GM12878 (cell line): ENCODE data around the gene ERVK3-1. TPM values are rescaled to one million over a fixed set of nuclear protein-coding genes. Genes with fewer than 3 reads are reported as not detected.

Source experiments
- EED ChIP-seq: sonication (generic); IDR thresholded peaks from 2 replicates; pipeline ENCODE4 v1.6.1; 2016; ENCODE audit warnings: antibody characterized with exemption, low read depth
- EP300 ChIP-seq, 2 experiments: fragments of 150-350 bp in 1 of 2; IDR thresholded peaks; 2 replicates each; pipeline ENCODE4 v1.6.1; 2011 to 2012; ENCODE audit warnings: low read depth in 2 of 2, low read length in 2 of 2, borderline replicate concordance in 1 of 2, improper control_type of control experiment in 1 of 2, inconsistent platforms in 1 of 2; ENCODE audit not compliant: control insufficient read depth in 1 of 2
- FOS ChIP-seq: IDR thresholded peaks from 3 replicates; pipeline ENCODE4 v1.6.1; 2011; ENCODE audit warnings: borderline replicate concordance; ENCODE audit not compliant: insufficient read length; ENCODE audit errors: extremely low read depth
- RBBP5 ChIP-seq: fragments of 200-600 bp; sonication (generic); conservative IDR thresholded peaks from 2 replicates; pipeline ENCODE4 v1.6.1; 2016
- RFX5 ChIP-seq: IDR thresholded peaks from 2 replicates; pipeline ENCODE4 v1.6.1; 2011; ENCODE audit warnings: low read depth, low read length, improper control_type of control experiment
- SIN3A ChIP-seq: IDR thresholded peaks from 2 replicates; pipeline ENCODE4 v1.6.1; 2012; ENCODE audit warnings: low read depth, low read length, improper control_type of control experiment
- SMC3 ChIP-seq: IDR thresholded peaks from 2 replicates; pipeline ENCODE4 v1.6.1; 2011; ENCODE audit warnings: low read length, improper control_type of control experiment, borderline replicate concordance
- SREBF1 ChIP-seq: IDR thresholded peaks from 2 replicates; pipeline ENCODE4 v1.6.1; 2012; ENCODE audit warnings: mild to moderate bottlenecking, low read length
- SRF ChIP-seq, 2 experiments: IDR thresholded peaks; 2 replicates each; pipeline ENCODE4 v1.6.1; 2011; ENCODE audit warnings: low read depth in 2 of 2, low read length in 2 of 2, mild to moderate bottlenecking in 1 of 2, moderate library complexity in 1 of 2
- TBL1XR1 ChIP-seq: IDR thresholded peaks from 2 replicates; pipeline ENCODE4 v1.6.1; 2012; ENCODE audit warnings: low read depth, low read length, improper control_type of control experiment
- polyA plus RNA-seq, 11 experiments: library from polyadenylated mRNA; depleted of rRNA in 4 of 11; unstranded in 6 of 11; stranded (reverse) in 5 of 11; fragments of >200 nt; fragmentation: Nextera tagmentation in 4 of 11; fragmentation: Illumina TruSeq in 1 of 11; extraction: Ambion mirVana in 4 of 11; extraction: Trizol in 1 of 11; gene quantifications; 1 replicate in 1 of 11; 2 replicates in 10 of 11; pipeline versions ENCODE4 v1.2.1 to v1.2.3, GENCODE V29; 2011 to 2016; ENCODE audit warnings: inconsistent platforms in 2 of 11, missing spikeins in 2 of 11, low read depth in 1 of 11
- total RNA-seq, 4 experiments: library from RNA; depleted of rRNA in 3 of 4; stranded (reverse); fragments of >200 nt in 3 of 4; fragmentation: Illumina TruSeq in 1 of 4; extraction: Trizol in 1 of 4; gene quantifications; 2 replicates each; pipeline versions ENCODE4 v1.2.1 to v1.2.3, GENCODE V29; 2013 to 2021
- TF ChIP-seq, protein P1 (sequence below): IDR thresholded peaks from 2 replicates; pipeline ENCODE4 v1.6.1; 2012; ENCODE audit warnings: improper control_type of control experiment, low read depth, low read length; ENCODE audit not compliant: insufficient replicate concordance

The ERVK3-1 gene
- total and polyA plus RNA-seq, 10 of the 15 experiments (the other 5 are each of a cell fraction or from before 2014, with no cell fraction given): 59.3 to 172 (median 95.8) TPM

DNA sequence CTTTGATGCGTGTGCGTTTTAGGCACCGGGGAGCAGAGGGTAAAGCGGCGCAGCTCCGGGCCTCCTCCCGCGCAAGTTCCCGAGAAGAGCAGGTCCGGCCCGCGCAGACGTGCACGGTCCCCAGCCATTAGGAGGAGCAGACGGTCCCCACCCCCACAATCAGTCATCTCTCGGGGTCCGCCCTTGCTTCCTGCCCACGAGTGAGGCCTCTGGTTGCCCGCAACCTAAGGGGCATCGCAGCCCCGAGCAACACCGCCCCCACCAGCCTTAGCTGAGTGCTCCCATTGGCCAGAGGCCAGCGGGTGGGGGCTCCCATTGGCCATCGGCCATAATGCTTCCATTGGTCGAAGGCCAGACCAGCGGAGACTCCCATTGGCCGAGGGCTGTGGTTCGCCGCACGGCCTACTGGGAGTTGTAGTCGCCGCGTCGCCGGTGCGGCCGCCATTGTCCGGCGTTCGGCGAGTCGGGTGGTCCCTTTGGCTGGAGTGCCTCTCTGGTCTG is 26.6 kb upstream of the ERVK3-1 start, which contains the start of gene ZNF8 (continued):
- TF ChIP-seq, protein P1, sequence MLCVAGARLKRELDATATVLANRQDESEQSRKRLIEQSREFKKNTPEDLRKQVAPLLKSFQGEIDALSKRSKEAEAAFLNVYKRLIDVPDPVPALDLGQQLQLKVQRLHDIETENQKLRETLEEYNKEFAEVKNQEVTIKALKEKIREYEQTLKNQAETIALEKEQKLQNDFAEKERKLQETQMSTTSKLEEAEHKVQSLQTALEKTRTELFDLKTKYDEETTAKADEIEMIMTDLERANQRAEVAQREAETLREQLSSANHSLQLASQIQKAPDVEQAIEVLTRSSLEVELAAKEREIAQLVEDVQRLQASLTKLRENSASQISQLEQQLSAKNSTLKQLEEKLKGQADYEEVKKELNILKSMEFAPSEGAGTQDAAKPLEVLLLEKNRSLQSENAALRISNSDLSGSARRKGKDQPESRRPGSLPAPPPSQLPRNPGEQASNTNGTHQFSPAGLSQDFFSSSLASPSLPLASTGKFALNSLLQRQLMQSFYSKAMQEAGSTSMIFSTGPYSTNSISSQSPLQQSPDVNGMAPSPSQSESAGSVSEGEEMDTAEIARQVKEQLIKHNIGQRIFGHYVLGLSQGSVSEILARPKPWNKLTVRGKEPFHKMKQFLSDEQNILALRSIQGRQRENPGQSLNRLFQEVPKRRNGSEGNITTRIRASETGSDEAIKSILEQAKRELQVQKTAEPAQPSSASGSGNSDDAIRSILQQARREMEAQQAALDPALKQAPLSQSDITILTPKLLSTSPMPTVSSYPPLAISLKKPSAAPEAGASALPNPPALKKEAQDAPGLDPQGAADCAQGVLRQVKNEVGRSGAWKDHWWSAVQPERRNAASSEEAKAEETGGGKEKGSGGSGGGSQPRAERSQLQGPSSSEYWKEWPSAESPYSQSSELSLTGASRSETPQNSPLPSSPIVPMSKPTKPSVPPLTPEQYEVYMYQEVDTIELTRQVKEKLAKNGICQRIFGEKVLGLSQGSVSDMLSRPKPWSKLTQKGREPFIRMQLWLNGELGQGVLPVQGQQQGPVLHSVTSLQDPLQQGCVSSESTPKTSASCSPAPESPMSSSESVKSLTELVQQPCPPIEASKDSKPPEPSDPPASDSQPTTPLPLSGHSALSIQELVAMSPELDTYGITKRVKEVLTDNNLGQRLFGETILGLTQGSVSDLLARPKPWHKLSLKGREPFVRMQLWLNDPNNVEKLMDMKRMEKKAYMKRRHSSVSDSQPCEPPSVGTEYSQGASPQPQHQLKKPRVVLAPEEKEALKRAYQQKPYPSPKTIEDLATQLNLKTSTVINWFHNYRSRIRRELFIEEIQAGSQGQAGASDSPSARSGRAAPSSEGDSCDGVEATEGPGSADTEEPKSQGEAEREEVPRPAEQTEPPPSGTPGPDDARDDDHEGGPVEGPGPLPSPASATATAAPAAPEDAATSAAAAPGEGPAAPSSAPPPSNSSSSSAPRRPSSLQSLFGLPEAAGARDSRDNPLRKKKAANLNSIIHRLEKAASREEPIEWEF: no peak
- TF ChIP-seq EED (no peak), FOS (peak; percentile 94), SIN3A (no peak; the same call in 1 of the 2 replicates), SREBF1 (peak; percentile 53), RFX5 (peak; percentile 92), SMC3 (no peak), RBBP5 (no peak), SRF (IDR thresholded peaks at IDR 0.05; ENCODE audit: low read depth in 2 of 2, low read length in 2 of 2) (no peak), EP300 (IDR thresholded peaks at IDR 0.05; ENCODE audit: borderline replicate concordance in 1 of 2, control insufficient read depth in 1 of 2, low read depth in 2 of 2, low read length in 2 of 2) (no peak), TBL1XR1 (no peak)
